ENCODE results near the gene SOX13.

Gene SOX13

GRCh38 chr1:204154568-204155255 is 81.8 kb downstream of the SOX13 start:
- no peak for DNase-seq

- DNase-seq, result no peak
These were observed 83.0 kb downstream of the SOX13 start for GRCh38 chr1:204155881-204156280.

GRCh38 chr1:204157962-204158361 is 85.0 kb downstream of the SOX13 start:
- no peak for DNase-seq

GRCh38 chr1:204161609-204162493 is 88.9 kb downstream of the SOX13 start:
- no peak for DNase-seq

DNA sequence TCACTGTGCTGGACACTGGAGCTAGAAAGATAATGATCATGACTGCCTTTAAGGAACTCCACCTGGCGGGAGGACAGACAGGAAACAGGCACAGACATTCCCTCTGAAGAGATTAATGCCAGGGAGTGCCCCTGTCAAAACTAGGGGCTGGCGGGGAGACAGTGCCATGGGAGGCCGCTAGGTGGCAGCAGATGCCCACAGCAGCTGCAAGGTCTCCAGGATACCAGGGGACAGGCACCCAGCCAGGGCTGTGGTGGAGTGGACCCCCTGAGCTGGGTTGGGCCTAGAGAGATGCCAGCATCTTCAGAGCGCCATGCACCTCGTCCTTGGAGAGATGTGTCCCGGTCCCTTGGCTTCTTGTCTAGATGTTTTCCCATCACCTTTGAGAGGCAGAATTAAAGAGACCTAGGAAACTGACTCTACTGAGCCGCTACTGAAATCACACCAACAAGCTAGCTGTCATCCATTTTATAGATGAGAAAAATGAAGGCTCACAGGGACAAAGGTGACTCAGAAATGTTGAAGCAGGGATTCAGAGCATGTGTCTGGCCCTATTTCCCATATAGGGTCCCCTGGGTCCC is 89.7 kb downstream of the SOX13 start:
- peak; percentile 71 for DNase-seq

DNA sequence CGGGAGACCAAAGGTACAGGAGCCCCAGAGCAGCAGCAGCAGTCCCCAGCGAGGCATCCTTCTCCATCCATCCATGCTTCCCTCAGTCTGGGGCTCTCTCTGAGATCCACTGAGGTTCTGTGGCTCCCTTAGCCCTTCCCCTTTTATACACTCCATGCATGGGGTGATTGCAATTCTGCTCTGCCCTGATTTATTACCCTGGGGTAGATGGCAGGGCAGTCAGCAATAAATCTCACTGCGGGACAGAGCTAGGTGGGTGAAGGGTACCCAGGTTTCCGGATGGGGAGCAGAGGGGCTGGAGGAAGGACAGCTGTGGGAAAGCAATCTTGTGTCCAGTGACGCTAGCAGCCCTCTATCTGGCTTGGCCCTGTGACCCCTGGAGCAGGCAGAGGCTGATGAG is 93.3 kb downstream of the SOX13 start, which contains the start of gene REN:
Gene REN, minus strand, starts transcription at position 119 of the 400 bp plus-strand sequence. Its CDS starts 44 bp downstream, at position 75.
- DNase-seq, result no peak

GRCh38 chr1:204167730-204168129 is 94.8 kb downstream of the SOX13 start:
- DNase-seq, result no peak

DNA sequence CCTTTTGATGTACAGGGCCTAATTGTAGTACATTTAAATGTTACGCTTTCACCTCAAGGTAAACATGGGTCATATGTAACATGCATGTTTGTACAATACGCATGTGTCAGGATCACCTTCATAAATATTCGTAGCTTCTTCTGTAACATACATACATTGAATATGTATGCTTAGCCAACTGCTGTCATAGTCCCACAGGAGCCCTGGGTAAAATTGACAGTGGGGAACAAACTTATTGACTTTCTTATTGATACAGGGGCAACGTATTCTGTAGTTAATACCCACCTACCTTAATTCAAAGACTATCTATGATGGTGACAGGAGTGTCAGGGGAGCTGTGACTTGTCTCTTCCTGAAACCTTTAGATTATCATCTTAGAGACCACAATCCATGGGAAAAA is 96.9 kb downstream of the SOX13 start:
- DNase-seq, result no peak

DNA sequence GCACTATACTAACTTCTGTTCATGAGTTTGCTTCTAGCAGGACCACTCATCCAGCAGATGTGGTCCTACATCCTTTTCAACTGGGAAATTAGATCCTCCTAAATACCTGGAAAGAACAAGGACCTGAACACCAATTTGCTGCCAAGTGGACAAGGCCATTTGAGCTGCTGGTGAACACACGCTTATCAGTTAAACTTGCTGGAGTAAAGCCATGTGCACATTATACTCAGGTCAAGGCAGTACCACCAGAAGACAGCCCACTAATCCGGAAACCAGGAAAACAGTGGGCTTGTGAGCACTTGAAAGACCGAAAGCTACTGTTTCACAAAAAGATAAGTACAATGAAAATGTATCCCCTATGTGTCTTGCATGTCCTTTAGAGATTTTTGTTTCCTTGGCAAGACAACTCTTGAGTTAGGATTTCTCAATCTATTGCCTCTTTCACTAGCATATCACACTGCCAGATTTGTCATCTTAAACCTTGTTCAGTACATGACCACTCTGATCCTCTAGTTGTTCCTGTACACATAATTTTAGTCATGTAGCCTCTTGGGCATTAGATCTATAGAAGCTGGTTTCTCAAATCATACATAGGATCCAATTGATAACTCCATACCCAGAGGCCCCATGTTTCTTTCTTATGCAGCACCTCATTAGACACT is 97.7 kb downstream of the SOX13 start:
- DNase-seq, result no peak

DNA sequence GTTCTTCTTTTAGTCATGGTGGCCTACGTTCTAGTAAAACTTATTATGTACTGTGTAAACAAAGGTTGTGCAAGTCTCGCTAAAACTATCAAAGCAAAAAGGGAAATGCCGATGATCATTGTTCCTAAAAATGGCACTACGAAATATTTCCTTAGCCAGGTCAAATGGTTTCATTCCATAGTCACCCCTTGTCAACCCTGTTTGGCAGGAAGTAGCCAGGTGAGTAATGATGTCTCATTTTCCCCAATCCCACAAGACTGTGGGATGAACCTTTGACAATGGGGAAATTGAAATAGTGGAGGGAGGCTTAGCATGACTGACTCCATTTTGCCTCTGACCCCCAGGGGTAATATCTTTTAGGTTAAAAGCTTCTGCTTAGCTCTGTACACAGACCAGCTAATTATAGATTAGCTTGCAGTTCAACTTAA is 98.8 kb downstream of the SOX13 start:
- DNase-seq, result no peak

- no peak for DNase-seq
These were observed 99.6 kb downstream of the SOX13 start for GRCh38 chr1:204172404-204173029.

DNA sequence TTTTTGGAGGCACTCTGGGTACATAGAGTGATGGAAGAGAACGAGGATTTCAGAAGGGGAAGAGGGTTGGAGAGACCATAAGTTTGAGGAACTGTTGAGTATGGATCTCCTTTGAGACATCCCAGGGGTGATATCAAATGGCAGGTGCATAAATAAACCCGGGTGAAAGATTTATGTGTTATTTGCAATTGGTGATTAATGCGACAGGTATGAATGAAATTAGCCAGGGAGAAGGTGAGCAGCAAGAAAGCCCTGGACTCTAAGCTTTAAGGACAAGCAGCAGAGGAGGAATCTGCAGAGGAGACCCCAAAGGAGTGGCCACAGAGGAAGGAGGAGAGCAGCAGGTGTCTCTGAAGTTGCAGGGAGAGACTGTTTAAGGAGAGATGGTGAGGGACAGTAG is 102.0 kb downstream of the SOX13 start:
- DNase-seq, result no peak

- DNase-seq, result no peak
These were observed 103.1 kb downstream of the SOX13 start for GRCh38 chr1:204176049-204176448.

- DNase-seq, result no peak
These were observed 104.2 kb downstream of the SOX13 start for GRCh38 chr1:204177133-204177532.

All from T-helper 9 cell (primary cell).